Renal cortex interstitium (tissue), 15 donors: Measurements from ENCODE around the gene SLC36A1. TPM values are rescaled to one million over a fixed set of nuclear protein-coding genes. Genes with fewer than 3 reads are reported as not detected.
"Not testable (repeated sequence)": the region's sequence is repeated elsewhere in the genome, so short reads cannot be mapped to it uniquely, and the experiment has no call there.

Source experiments
- DNase-seq, 11 donors: peaks; one replicate each; pipeline ENCODE4 v3.0.0-alpha.2; 2013; ENCODE audit warnings: low read depth in 9 of 11, low spot score in 4 of 11; ENCODE audit errors: extremely low read depth in 1 of 11
- long read RNA-seq, 16 experiments: transcript quantifications; one replicate each; lab custom pipeline, GENCODE V29; 2026
- polyA plus RNA-seq, 3 donors: library from polyadenylated mRNA; unstranded; fragments of 120-200 nt; gene quantifications; one replicate each; pipeline ENCODE4 v1.2.1, GENCODE V29; 2013; ENCODE audit not compliant: insufficient read length in 3 of 3

The SLC36A1 gene
- polyA plus RNA-seq: 10 to 100 TPM in 1 of 3 donors, 1 to 10 TPM in 2; 7.8 to 10.1 (median 9.0) TPM
- long read RNA-seq, donor 1, full-length matches to known transcripts: 1 of 1 reads
- long read RNA-seq, donor 1, partial matches to known transcripts: 0 of 1 reads
- long read RNA-seq, donor 1, other reads (novel, unspliced or antisense): 0 of 1 reads
- long read RNA-seq, donor 2, full-length matches to known transcripts: 2 of 2 reads
- long read RNA-seq, donor 2, partial matches to known transcripts: 0 of 2 reads
- long read RNA-seq, donor 2, other reads (novel, unspliced or antisense): 0 of 2 reads
- long read RNA-seq, donor 3: 0 reads
- long read RNA-seq, donor 4: 0 reads
- long read RNA-seq, donor 5: 0 reads
- long read RNA-seq, donor 6, full-length matches to known transcripts: 1 of 1 reads
- long read RNA-seq, donor 6, partial matches to known transcripts: 0 of 1 reads
- long read RNA-seq, donor 6, other reads (novel, unspliced or antisense): 0 of 1 reads
- long read RNA-seq, donor 7: 0 reads
- long read RNA-seq, donor 8: 0 reads
- long read RNA-seq, donor 9, partial matches to known transcripts: 0 of 1 reads
- long read RNA-seq, donor 9, other reads (novel, unspliced or antisense): 0 of 1 reads
- long read RNA-seq, donor 10, full-length matches to known transcripts: 1 of 1 reads
- long read RNA-seq, donor 10, partial matches to known transcripts: 0 of 1 reads
- long read RNA-seq, donor 10, other reads (novel, unspliced or antisense): 0 of 1 reads
- long read RNA-seq, donor 11, full-length matches to known transcripts: 2 of 2 reads
- long read RNA-seq, donor 11, partial matches to known transcripts: 0 of 2 reads
- long read RNA-seq, donor 11, other reads (novel, unspliced or antisense): 0 of 2 reads
- long read RNA-seq, donor 12: 0 reads
- long read RNA-seq, donor 13: 0 reads
- long read RNA-seq, donor 14, full-length matches to known transcripts: 1 of 1 reads
- long read RNA-seq, donor 14, partial matches to known transcripts: 0 of 1 reads
- long read RNA-seq, donor 14, other reads (novel, unspliced or antisense): 0 of 1 reads
- long read RNA-seq, donor 15: 0 reads
- long read RNA-seq, donor 16, full-length matches to known transcripts: 3 of 3 reads
- long read RNA-seq, donor 16, partial matches to known transcripts: 0 of 3 reads
- long read RNA-seq, donor 16, other reads (novel, unspliced or antisense): 0 of 3 reads

DNA sequence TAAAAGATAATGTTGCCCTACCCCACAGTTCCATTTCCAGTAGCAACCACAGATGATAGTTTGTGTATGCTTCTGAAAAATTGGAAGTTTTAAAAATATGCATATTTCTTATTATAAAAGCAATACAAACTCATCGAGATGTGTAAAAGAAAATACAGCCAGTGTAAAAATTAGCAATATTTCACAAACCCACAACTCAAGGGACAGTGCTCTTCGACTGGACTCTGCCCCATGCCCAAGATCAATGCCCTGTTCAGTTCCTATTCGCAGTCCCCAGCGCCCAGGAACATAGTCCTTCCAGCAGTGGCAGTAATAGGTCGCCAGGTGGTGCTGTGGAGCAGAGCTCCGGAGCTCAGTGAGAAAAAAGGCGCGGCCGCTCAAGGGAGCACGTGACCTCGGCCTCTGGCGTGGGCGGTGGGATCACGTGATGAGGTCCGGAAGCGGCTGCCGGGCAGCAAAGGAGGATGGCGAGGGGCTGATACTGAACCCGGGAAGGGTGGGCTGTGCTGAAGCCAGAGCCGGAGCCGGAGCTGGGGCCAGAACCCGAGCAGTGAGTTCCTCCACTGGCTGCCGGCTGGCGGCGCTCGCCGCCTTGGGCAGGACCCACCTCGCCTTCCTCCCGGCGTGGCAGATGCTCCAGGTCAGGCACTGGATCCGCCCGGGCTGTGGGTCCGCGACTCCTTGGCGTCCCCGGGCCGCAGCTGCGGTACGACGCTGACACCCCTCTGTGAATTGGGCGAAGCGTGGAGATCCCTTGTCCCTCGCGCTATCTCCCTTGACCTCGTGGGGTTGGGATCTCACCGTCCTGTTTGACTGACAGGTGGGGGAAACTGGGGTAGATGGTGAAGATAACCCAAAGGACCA, at the start of gene SLC36A1:
Gene SLC36A1, plus strand, starts transcription at position 430 of the 864 bp plus-strand sequence. CDS start 11,190 bp downstream, outside the sequence.
- peak; percentile 79 to 90 (median 87) for DNase-seq

DNA sequence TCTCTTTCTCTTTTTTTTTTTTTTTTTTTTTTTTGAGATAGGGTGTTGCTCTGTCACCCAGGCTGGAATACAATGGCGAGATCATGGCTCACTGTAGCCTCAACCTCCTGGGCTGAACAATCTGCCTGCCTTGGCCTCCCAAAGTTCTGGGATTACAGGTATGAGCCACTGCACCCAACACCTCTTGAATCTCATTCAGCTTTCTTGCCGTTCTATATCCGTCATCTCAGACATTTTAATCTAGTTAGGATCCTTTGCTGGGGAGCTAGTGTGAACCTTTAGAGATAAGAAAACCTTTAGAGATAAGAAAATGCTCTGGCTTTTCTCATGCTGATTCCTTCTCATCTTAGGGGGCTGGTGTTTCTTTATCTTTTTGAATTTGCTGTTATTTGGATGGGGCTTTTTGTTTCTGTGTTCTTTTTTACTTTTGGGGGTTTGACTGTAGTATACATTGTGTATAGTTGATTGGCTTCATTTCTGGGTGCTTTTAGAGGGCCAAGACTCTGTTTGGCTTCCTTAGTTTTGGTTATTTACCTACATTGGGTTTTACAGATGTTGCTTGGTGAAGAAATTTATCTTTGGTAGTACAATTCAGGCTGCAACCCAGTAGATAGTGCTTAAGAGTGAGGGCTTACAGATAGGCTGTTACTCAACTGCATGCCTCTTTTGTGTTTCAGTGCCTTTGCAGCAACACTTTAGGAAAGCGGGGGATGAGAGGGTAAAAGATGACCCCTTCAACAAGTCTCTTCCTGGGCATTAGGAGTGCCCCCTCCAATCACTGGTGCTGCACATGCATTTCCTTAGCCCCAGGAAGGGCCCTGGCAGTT, 41.9 kb upstream of the SLC36A1 start:
- DNase-seq: no peak

DNA sequence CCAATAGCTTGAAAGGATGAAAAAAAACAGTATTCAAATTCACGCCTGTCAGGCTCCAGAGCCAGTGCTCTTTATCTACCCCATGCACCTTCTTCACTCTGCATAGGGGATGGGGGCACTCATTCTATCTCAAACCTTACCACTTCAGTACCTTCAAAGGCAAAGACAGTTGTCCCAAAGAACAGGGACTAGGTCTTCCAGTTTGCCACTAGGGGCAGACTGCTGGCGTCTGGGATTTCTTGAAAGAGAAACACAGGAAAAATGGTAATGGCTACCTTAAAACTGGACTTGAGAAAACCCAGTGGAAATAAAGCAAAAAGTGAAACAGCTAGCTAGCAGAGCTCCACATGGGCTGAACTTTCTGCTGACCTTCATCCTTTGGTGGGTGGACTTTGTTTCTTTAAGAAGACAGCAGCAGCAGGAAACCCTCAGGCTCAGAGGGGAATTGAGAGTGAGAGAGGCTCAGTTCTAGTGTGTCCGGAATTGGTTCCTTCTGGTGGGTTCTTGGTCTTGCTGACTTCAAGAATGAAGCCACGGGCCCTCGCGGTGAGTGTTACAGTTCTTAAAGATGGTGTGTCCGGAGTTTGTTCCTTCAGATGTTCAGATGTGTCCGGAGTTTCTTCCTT, 41.0 kb upstream of the SLC36A1 start:
- peak in 1 of 11 donors; percentile 3 for DNase-seq

DNA sequence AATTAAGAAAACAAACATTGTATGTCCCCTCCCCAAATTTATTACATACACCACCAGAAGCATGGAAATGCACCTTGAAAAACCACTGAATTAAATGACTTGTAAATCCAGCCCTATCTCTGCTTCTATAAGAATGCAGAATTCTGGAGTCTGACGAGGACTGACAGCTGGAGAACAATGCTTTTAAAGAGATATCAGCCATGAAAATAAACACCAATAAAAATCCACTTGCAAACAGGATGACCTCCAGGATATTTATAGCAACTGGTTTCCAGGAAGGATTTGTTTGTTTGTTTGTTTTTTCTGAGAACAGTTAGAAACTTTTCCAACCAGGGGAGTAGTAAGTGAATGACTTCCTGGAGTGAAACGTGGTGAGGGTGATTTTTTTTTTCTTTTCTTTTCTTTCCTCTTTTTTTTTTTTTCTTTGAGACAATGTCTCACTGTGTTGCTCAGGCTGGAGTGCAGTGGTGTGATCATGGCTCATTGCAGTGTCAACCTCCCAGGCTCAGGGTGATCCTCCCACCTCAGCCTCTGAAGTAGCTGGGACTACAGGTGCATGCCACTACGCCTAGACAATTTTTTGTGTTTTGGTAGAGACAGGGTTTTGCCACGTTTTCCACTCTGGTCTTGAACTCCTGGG, 38.7 kb upstream of the SLC36A1 start:
- peak in 5 of 11 donors; percentile 8 to 40 (median 12) for DNase-seq

DNA sequence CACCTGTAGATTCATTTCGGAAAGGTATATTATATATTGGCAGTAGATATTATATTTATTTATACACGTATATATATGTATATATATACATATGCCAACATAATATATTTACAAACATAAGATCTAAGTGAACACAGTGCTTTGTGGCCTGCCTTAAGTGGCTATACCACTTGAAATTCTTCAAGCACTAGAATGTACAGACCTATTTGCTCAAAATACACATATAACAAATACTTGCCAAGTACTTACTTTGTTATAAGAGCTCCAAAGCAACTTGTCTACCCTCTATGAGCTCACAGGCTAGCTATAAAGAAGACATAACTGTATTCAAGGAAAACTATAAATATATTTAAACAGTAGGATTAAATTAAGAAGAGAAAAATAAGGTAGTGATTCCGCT, 33.6 kb upstream of the SLC36A1 start:
- no peak for DNase-seq

DNA sequence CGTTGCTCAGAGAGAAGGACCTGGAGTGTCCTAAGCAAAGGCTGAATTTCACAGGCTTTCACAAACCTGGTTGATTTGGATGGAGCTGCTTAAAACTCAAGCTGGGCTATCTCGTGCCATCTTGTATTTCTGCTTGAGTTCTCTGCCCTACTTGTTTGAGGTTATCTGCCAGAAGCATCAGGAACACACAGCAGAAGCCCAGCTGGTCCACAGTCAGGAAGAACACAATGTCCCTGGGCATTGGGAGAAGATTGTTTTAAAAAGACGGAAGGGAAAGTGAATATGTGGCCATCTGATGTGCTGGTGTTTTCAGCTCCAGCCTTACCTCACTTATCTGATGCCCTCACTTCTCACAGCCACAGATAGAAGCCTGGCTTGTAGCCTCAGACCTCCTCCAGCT, 32.9 kb upstream of the SLC36A1 start:
- no peak for DNase-seq

DNA sequence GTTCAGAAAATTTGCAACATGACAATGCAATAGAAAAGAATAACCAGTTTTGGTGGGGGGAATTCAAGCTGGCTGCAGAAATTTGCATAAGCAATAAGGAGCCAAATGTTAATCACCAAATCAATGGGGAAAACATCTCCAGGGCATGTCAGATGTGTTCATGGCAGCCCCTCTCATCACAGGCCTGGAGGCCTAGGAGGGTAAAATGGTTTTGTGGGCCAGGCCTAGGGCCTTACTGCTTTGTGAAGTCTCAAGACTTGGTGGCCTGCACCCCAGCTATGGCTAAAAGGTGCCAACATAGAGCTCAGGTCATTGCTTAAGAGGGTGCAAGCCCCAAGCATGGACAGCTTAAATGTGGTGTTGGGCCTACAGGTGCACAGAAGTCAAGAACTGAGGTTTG, 29.7 kb upstream of the SLC36A1 start:
- no peak for DNase-seq

DNA sequence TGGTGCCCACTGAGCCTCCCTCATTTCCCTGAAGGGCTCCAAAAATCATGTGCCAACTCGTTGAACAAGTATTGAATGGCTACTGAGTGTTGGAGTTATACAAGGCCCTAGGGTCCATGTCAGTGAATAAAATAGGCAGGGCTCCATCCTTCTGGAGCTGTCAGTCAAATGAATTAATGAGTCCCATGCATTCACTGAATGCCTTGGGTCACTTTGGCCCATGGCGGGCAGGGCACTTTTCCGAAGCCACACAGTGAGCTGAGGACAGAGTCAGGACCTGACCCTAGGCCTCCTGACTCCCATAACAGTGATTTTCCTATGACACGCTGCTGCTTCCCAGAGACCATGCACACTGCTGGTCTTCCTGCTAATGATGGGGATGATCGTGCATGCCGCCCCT, 27.3 kb upstream of the SLC36A1 start:
- DNase-seq: no peak

DNA sequence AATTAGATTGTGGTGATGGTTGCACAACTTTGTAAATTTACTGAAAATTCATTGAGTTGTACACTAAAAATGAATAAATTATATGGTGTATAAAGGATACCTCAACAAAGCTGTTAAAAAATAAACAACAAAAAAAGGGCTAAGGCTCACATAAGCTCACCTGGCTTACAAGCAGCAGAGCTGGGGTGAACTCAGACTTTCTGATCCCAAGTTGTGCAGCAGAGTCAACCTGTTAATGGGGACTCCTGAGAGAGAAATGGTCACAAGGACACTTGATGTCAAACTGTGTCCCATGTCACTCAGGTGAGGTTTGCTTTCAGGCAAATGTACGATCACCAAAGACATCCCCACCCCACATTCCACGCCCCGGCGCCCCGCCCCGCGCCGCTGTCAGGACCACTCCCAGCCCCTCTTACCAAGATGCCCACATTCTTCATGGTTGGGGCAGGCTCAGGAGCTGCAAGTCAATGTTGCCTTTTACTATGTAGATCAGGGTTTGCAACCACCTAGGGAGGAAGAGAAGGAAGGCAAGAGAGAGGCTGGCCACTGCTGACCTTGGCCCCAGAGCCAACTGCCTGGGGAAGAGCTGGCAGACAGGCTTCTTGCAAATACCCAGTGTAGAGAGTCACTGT, 22.4 kb upstream of the SLC36A1 start:
- no peak for DNase-seq

DNA sequence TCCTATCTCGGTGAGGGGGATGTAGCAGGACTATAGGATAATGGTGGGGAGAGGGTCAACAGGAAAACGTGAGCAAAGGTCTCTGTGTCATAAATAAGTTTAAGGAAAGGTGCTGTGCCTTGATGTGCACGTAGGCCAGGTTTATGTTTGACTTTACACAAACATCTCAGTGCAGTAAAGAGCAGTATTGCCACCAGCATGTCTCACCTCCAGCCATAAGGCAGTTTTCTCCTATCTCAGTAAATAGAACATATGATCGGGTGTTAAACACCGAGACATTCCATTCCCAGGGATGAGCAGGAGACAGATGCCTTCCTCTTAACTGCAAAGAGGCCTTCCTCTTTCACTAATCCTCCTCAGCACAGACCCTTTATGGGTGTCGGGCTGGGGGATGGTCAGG, 21.1 kb upstream of the SLC36A1 start:
- not testable (repeated sequence) for DNase-seq

DNA sequence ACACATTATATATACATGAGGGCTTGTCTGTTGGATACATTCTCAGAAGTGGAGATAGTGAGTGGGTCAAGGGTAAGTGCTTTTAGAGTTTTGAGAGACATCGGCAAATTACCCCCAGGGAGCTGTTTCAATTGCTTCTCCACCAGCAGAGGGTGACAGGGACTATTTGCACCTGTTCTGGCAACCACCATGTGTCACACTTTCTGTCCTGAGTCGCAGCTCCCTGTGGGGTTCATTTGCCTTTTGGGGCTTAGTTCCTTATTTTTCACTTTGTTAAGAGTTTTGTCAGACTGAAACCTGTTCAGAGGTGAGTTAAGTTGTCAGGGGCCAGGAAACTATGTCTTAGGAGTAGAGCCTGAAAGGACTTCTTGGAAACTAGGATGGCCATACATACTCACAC, 20.1 kb upstream of the SLC36A1 start:
- no peak for DNase-seq

DNA sequence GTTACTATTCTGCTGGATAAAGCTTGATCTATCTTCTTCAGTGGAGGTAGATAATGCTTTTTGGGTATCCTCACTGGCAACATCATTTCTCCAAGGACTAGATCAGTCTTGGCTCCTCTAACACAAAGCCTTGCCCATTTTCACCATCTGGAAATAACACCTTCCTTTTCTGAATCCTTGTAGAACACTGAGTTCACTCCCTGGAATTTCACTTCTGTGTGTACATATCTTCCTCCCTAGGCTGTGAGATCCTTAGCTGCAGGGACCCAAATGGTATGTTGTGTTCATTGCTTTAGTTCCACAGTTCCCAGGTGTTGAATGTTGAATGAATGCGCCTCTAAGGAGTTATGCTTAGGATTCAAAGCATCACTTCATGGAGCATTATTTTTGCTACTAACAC, 16.7 kb upstream of the SLC36A1 start:
- no peak for DNase-seq

DNA sequence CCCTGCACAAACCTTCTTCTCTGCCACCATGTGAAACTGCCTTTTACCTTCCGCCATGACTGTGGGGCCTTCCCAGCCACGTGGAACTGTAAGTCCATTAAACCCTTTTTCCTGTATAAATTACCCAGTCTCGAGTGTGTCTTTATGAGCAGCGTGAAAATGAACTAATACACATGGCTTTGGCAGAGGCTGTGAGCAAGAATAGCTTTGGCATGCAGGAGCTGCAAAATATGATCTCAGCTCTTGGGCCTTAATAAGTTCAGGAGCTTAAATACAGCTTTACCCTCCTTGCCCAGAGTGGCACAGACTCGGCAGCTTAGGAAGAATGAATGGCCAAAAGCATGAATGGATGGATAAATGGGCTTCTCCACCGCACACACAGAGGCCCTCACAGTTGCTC, 15.7 kb upstream of the SLC36A1 start:
- no peak for DNase-seq

DNA sequence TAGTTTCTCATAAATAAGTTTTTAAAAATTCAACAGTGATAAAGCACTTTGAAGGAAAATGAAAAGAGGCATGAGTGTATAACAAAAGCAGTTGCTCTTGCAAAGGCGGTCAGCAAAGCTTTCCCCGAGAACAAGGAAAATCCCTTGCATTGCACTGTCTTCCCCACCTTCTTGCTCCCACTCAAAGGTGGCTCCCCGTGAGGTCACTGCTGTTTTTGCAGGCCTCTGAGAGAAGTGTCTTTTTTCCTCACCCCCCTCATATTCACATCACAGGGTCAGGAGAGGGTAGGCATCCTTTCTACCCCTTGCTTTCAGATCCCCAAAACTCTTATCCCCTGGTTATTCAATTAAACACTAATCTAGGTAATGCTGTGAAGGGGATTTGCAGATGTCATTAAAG, 15.2 kb upstream of the SLC36A1 start:
- DNase-seq: no peak

DNA sequence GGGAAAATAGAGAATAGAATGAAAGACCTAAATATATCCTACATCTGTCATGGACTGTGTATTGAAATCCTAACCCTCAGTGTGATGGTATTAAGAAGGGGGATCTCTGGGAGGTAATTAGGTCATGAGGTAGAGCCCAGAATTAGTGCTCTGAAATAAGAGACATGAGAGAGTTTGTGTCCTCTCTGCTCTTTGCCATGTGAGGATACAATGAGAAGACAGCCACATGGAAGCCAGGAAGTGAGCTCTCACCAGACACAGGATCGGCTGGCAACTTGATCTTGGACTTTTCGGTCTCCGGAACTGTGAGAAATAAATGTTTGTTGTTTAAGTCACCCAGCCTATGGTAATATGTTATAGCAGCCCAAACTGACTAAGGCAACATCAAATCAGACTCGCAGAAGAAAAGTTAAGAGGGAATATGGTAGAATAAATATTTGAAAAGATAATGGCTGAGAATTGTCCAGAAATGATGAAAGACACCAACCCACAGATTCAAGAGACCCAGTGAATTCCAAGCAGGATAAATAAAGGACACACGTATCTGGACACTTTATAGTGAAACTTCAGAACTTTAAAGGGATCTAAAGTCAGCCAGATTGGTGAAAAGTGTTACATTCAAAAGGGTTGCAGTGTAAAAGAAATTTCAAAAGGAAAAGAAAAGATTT, 12.7 kb upstream of the SLC36A1 start:
- DNase-seq: no peak
